NB4 (cell line): ENCODE results near the gene SLIT1.

Experiments used
- DNase-seq: peaks from one replicate; pipeline ENCODE4 v3.0.0; 2010; ENCODE audit warnings: low read depth
- H3K4me3 ChIP-seq: one replicate; pipeline ENCODE4 v1.5.1; 2011; ENCODE audit warnings: mild to moderate bottlenecking, low read depth, low read length, moderate library complexity
- CTCF ChIP-seq: IDR thresholded peaks from one replicate; pipeline ENCODE4 v1.5.1; 2012; ENCODE audit warnings: low read depth, low read length
- MAX ChIP-seq: IDR thresholded peaks from 2 replicates; pipeline ENCODE4 v1.6.1; 2011; ENCODE audit warnings: low read depth, low read length
- MYC ChIP-seq: IDR thresholded peaks from 2 replicates; pipeline ENCODE4 v1.6.1; 2011; ENCODE audit warnings: low read depth, low read length
- POLR2A ChIP-seq: IDR thresholded peaks from 2 replicates; pipeline ENCODE4 v1.6.1; 2011; ENCODE audit warnings: mild to moderate bottlenecking; ENCODE audit not compliant: insufficient read length; ENCODE audit errors: extremely low read depth

SLIT1 gene

GRCh38 chr10:97065686-97066660 is 119.8 kb downstream of the SLIT1 start:
- TF ChIP-seq POLR2A (no peak), MAX (no peak), MYC (no peak), CTCF (no peak)
- no peak overlapping the region for H3K4me3 ChIP-seq
- DNase-seq: no peak

DNA sequence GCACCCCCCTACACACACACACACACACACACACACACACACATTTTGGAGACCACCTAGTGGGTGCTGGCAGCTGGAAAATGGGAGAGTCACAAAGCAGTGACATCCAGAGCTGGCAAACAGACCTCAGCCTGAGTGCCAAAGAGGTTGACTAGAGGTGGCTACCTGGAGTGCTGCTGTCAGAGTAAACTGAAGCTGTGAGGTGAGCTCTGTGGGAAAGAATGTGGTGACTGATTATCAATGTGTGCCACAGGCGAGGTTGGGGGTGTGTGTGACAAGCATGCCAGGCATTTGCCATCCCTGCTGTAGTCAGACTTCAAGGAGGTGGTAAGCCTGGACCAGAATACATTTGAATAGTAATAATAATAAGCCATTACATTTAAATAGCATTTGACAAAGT is 120.6 kb downstream of the SLIT1 start:
- H3K4me3 ChIP-seq: no peak overlapping the region
- DNase-seq: no peak

DNA sequence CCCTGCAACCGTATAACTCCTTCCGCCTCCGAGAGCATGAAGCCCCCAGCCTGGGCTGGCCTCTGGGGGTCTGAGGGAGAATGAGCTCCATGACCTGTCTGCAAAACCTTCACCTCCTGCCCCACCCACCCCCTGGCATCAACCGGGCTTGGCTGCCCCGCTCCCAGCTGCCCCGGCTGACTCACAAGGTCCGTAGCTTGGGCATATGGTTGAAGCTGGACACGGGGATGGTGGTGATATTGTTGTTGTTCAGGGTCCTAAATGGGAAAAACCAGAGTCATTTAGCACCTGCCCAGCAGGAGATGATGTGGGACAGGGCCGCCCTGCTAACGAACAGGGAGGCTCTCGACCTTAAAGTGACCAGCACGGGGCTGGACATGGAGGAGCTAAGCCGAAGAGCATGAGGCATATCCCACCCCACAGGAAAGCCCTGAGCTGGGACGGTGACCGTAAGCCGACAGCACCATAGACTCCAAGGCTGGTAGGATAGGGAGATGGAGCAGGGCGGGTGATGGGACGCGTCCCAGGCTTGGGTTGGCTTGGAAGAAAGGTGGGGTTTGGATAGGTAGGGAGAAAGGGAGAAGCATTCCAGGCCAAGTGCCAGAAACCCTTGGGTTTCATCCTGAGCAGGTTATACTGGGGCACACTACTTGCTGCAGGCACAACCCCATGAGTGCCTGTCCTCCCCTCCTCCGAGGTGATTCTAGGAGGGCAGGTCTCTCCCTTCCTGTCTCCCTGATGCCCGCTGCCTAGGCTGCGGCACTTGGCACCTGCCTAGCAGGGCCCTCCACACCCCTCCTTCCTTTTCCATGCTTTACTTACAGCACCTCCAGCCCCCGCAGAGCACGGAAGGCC is 121.5 kb downstream of the SLIT1 start:
- no peak for TF ChIP-seq CTCF
- TF ChIP-seq MAX: no peak
- no peak for TF ChIP-seq POLR2A
- TF ChIP-seq MYC: no peak
- DNase-seq: no peak
- H3K4me3 ChIP-seq: no peak overlapping the region

More for the DNA sequence above, 120.6 kb downstream of the SLIT1 start:
- TF ChIP-seq MAX: no peak

DNA sequence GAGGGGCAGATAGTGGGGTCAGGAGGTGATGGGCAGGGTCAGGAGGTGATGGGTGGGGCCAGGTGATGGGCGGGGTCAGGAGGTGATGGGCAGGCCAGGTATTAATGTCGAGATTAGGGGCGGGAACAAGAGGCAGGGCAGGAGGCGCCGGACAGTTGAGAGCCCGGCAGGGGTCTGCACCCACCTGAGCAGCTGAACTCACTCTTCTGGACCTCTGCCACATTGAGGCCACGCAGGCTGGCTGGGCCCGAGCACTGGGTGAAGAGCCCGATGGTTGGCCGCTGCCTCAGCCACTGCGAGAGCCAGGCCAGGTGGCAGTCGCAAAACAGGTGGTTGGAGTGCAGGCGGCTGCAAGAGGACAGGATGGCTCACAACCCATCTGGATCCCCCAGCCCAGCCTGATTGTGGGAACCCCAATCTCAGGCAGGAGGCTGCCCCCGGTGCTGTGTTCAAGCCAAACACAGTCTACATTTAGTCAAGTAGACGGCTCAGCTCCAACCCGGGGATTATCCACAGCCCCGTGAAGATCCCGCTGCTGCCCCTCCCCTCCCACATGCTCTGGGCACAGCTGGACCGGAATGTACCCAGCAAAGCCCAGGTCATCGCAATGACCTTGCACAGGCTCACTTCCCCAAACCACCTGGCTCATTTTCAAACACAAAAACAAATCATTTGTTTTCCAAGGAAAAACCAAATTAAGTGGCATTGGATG is 122.3 kb downstream of the SLIT1 start:
- DNase-seq: no peak
- H3K4me3 ChIP-seq: no peak overlapping the region
- TF ChIP-seq MAX (no peak), MYC (no peak), POLR2A (no peak), CTCF (no peak)

GRCh38 chr10:97062456-97062855 is 123.3 kb downstream of the SLIT1 start:
- DNase-seq: no peak
- no peak overlapping the region for H3K4me3 ChIP-seq
- TF ChIP-seq CTCF (no peak), MYC (no peak), POLR2A (no peak), MAX (no peak)
